Upper lobe of right lung (tissue), 1 donor: Measurements from ENCODE around the gene IFNA21. TPM values are rescaled to one million over a fixed set of nuclear protein-coding genes. Genes with fewer than 3 reads are reported as not detected.
"Not testable (repeated sequence)": the region's sequence is repeated elsewhere in the genome, so short reads cannot be mapped to it uniquely, and the experiment has no call there.

Source experiments
- ATAC-seq: fragments of 200-7000 bp; cut with Tn5 transposase; one replicate; pipeline ENCODE4 v1.9.1; 2020; ENCODE audit warnings: mild to moderate bottlenecking, moderate library complexity
- DNase-seq: peaks from one replicate; pipeline ENCODE4 v3.0.0-alpha.2; 2020
- H3K27ac ChIP-seq: fragments of 200-600 bp; one replicate; pipeline ENCODE4 v1.8.0; 2022
- H3K27me3 ChIP-seq: fragments of 200-600 bp; one replicate; pipeline ENCODE4 v1.8.0; 2022; ENCODE audit warnings: mild to moderate bottlenecking
- H3K36me3 ChIP-seq: fragments of 200-600 bp; one replicate; pipeline ENCODE4 v1.8.0; 2022
- H3K4me1 ChIP-seq: fragments of 200-600 bp; one replicate; pipeline ENCODE4 v1.8.0; 2022
- H3K4me3 ChIP-seq: fragments of 200-600 bp; one replicate; pipeline ENCODE4 v1.8.0; 2022; ENCODE audit warnings: mild to moderate bottlenecking
- H3K9me3 ChIP-seq: fragments of 200-600 bp; one replicate; pipeline ENCODE4 v1.8.0; 2022
- intact Hi-C: fragments of 100-400 bp; cut with DNase I; formaldehyde crosslinking; loops from one replicate; pipeline ENCODE4 v1.11.0; 2022
- total RNA-seq: library from RNA; stranded (reverse); fragmentation: NEBNext Ultra II Directional; extraction: Animal tissue kit (Norgen Biotek cat#: 25700); gene quantifications from one replicate; pipeline ENCODE4 v1.2.1, GENCODE V29; 2021
- TF ChIP-seq, protein P1 (sequence below): fragments of 200-600 bp; IDR thresholded peaks from one replicate; pipeline ENCODE4 v1.8.0; 2022; ENCODE audit warnings: antibody characterized with exemption
- donor health status: DM: no; HTN: yes; CAD: no; lungs with severe emphysema.

Gene IFNA21
- total RNA-seq, 1 donor from 2014 or later = not detected

DNA sequence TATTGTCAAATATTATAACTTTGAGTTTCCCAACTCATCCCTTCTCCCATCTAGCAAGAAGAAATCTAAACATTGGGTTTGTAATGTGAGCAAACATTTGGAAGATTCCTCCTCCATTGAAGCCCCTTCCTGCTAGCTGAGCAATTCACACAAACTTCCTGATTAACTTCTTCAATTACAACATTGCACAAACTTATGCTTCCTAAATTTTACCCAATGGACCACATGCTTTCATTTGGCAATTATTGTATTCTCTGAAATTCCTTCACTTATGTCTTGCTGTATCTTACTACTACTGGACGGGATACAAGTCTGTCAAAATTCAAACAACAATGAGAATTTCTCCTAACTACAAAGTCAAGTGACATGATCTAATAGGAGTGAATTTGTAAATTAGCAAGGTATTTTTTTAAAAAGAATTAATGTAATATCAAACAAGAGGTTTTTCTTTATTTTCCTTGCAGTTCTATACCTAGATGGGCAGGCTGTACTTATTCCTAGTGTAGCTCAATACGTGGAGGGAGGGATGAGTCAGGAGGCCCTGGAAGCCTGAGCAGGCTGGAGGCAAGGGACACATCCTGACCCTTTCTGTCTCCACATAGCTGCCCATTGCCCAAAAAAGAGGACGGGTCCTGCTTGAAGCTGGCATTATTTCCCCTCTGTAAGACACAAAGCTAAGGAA, 13.0 kb downstream of the IFNA21 start:
- TF ChIP-seq, protein P1, sequence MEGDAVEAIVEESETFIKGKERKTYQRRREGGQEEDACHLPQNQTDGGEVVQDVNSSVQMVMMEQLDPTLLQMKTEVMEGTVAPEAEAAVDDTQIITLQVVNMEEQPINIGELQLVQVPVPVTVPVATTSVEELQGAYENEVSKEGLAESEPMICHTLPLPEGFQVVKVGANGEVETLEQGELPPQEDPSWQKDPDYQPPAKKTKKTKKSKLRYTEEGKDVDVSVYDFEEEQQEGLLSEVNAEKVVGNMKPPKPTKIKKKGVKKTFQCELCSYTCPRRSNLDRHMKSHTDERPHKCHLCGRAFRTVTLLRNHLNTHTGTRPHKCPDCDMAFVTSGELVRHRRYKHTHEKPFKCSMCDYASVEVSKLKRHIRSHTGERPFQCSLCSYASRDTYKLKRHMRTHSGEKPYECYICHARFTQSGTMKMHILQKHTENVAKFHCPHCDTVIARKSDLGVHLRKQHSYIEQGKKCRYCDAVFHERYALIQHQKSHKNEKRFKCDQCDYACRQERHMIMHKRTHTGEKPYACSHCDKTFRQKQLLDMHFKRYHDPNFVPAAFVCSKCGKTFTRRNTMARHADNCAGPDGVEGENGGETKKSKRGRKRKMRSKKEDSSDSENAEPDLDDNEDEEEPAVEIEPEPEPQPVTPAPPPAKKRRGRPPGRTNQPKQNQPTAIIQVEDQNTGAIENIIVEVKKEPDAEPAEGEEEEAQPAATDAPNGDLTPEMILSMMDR = no peak
- Histone ChIP-seq H3K4me1 (peaks cover 8% of the 10 kb centered on the region), H3K27me3 (no peaks in the 10 kb centered on the region), H3K9me3 (no peaks in the 10 kb centered on the region), H3K36me3 (no peaks in the 10 kb centered on the region), H3K4me3 (no peak overlapping the region), H3K27ac (no peak overlapping the region)
- ATAC-seq = peak; percentile 37
- no peak for DNase-seq
- intact Hi-C loops = no loop called here

DNA sequence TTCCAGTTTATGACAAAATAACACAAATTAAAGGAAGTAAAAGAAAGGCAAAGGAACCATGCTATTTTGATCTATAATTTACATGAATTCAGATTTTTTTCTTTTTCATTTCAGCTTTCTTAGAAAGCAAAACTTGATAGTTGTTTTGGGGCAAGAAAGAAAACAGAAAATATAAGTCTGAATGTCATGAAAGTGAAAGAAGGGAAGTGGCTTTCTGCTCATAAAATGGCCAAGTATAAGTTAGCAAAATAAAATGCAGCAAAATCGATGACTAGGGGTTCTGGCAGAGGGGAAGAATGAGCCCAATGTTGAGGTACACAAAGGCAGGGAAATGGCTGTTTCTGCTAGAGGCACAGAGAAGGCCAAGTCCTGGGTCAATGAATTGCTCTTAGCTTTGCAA, 21.9 kb downstream of the IFNA21 start:
- Histone ChIP-seq H3K36me3 (no peaks in the 10 kb centered on the region), H3K27me3 (no peaks in the 10 kb centered on the region), H3K4me3 (no peak overlapping the region), H3K4me1 (no peaks in the 10 kb centered on the region), H3K27ac (no peak overlapping the region), H3K9me3 (no peaks in the 10 kb centered on the region)
- intact Hi-C loops = no loop called here
- ATAC-seq (no peak), DNase-seq (no peak)
- TF ChIP-seq, protein P1 = no peak

DNA sequence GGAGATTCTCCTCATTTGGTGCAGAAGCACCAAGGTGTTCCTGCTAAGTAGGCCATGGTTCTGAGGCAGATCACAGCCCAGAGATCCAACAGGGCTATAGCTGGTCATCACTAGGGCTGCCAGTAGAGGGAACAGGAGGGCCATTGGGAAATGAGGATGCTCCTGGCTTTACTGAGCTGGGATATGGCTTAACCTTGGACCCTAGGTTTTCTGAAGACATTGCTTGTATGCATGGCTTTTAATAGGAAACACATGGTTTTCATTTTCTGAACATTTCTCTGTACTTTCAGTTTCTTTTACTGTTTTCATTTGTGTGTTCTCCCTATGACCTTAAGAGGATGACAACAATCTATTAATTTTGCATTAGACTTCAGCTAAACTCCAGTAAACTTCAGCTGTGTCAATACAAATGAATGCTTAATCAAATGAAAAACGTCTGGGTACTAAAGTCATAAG, 25.0 kb downstream of the IFNA21 start, which contains the start of gene IFNW1:
TSS of gene IFNW1 (minus strand) at position 406 of the 456 bp plus-strand sequence. CDS start at position 144, 262 bp downstream.
- H3K4me1 ChIP-seq = no peaks in the 10 kb centered on the region
- no peak within 1 kb of the TSS for H3K4me3 ChIP-seq
- no peak within 1 kb of the TSS for H3K27ac ChIP-seq
- no peak for ATAC-seq
- TF ChIP-seq, protein P1 = no peak
- H3K9me3 ChIP-seq = no peaks in the 10 kb centered on the region
- no peaks in the 10 kb centered on the region for H3K27me3 ChIP-seq
- H3K36me3 ChIP-seq = no peaks in the 10 kb centered on the region
- intact Hi-C loops = no loop called here
- no peak for DNase-seq

DNA sequence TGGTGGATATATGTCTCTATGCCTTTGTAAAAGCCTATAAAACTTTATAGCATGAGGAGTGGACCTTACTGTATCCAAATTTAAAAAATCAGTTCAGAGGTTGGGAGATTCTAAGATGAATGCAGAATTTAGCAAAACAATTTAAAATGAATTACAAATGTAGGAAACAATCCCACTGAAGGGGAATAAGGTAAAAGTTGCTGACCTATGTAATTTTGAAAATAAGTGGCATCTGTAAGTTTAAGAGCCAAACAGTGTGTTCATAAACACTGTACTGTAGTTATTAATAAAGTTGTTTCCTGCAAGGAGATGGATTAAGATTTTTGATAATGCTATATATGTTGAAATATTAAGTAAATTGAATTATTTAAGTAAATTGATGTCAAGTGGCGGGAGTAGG, 29.4 kb downstream of the IFNA21 start:
- no peaks in the 10 kb centered on the region for H3K9me3 ChIP-seq
- no peaks in the 10 kb centered on the region for H3K27me3 ChIP-seq
- TF ChIP-seq, protein P1 = no peak
- H3K36me3 ChIP-seq = no peaks in the 10 kb centered on the region
- H3K27ac ChIP-seq = no peak overlapping the region
- no peak for DNase-seq
- ATAC-seq = no peak
- no peaks in the 10 kb centered on the region for H3K4me1 ChIP-seq
- no peak overlapping the region for H3K4me3 ChIP-seq
- intact Hi-C loops = no loop called here

DNA sequence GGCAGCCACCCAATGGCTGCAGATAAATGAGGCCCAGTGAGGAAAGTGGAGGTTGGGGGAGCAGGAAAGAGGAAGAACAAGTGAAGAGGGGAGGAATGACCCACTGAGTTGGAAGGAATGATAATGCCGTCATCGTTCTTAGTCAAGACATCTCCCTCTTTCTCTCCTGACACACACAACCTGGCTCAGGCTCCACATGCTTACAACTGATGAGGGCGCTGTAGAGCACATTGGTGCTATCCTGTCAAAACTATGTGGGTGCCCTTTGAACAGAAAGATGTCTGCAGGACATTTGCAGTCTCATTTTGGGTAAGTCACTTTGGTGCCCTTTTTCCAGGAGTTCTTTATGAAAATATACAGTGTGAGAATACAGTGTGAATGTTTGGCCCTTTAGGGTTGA, 30.7 kb downstream of the IFNA21 start:
- no peak for DNase-seq
- ATAC-seq = no peak
- Histone ChIP-seq H3K27ac (no peak overlapping the region), H3K27me3 (no peaks in the 10 kb centered on the region), H3K36me3 (no peaks in the 10 kb centered on the region), H3K4me1 (no peaks in the 10 kb centered on the region), H3K9me3 (no peaks in the 10 kb centered on the region), H3K4me3 (no peak overlapping the region)
- TF ChIP-seq, protein P1 = no peak
- intact Hi-C loops = no loop called here

DNA sequence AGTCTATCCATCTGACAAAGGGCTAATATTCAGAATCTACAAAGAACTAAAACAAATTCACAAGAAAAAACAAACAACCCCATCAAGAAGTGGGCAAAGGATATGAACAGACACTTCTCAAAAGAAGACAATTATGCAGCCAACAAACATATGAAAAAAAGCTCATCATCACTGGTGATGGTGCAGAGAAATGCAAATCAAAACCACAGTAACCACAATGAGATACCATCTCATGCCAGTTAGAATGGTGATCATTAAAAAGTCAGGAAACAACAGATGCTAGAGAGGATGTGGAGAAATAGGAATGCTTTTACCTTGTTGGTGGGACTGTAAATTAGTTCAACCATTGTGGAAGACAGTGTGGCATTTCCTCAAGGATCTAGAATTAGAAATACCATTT, 38.3 kb downstream of the IFNA21 start:
- H3K36me3 ChIP-seq, DNase-seq, intact Hi-C loops: not testable (repeated sequence)

More for the DNA sequence above, 38.3 kb downstream of the IFNA21 start:
- ATAC-seq, H3K27me3 ChIP-seq, H3K9me3 ChIP-seq, H3K4me3 ChIP-seq, H3K27ac ChIP-seq, H3K4me1 ChIP-seq: not testable (repeated sequence)
